OCI-LY1 (cell line): Measurements from ENCODE around the gene LARP4.

Experiments used
- CTCF ChIP-seq: fragments of 200-600 bp; sonication (generic), shearing (Covaris generic); IDR thresholded peaks from 2 replicates; pipeline ENCODE4 v1.5.1; 2017; ENCODE audit warnings: mild to moderate bottlenecking, antibody characterized with exemption, low read length, moderate library complexity, mixed read lengths
- EZH2 ChIP-seq: fragments of 200-600 bp; sonication (generic), shearing (Covaris generic); IDR thresholded peaks from 2 replicates; pipeline ENCODE4 v1.8.0; 2017; ENCODE audit warnings: borderline replicate concordance, mixed run types, mild to moderate bottlenecking, antibody characterized with exemption, low read length, moderate library complexity, mixed read lengths

GRCh38 chr12:50394469-50395029 is 6.1 kb upstream of the LARP4 start:
- TF ChIP-seq CTCF (no peak), EZH2 (no peak)
